Upper lobe of left lung (tissue), 4 donors: ENCODE results near the gene TMEM40.

Experiments used
- EP300 ChIP-seq, 4 donors: sonication (generic); formaldehyde crosslinking; IDR thresholded peaks; one replicate each; pipeline ENCODE4 v1.5.1; 2017; ENCODE audit warnings: antibody characterized with exemption in 4 of 4, control low read depth in 2 of 4
- POLR2A ChIP-seq, 4 donors: fragments of 450-650 bp; IDR thresholded peaks; one replicate each; pipeline ENCODE4 v1.5.1; 2016 to 2017; ENCODE audit warnings: antibody characterized with exemption in 4 of 4, mild to moderate bottlenecking in 2 of 4
- POLR2AphosphoS5 ChIP-seq, 2 donors: sonication (generic); formaldehyde crosslinking; IDR thresholded peaks; one replicate each; pipeline ENCODE4 v1.5.1; 2017; ENCODE audit warnings: antibody characterized with exemption in 2 of 2
- TF ChIP-seq, protein P1 (sequence below), 6 experiments: fragments of 450-650 bp in 4 of 6; fragments of 200-600 bp in 2 of 6; sonication (generic) in 2 of 6; IDR thresholded peaks; one replicate each; pipeline ENCODE4 v1.5.1; 2016 to 2019; ENCODE audit warnings: antibody characterized with exemption in 6 of 6

DNA sequence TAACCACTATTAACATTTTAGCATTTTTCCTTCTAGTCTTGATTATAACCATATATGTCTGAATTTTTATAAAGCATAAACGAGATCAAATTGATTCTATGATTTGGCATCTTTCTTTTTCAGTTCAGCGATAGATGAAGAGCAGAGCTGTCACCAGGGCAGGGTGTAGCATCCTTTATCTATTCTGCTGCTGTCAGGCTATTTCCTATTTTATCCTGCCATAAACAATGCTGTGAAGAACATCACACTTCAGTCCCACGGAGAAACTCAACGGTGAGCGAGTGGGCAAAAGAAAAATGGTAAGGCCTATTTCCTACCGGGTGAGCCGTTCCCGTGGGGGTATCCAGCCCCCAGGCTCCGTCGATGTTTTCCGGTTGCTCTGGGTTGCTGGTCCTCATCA, 15.5 kb downstream of the TMEM40 start:
- TF ChIP-seq, protein P1, sequence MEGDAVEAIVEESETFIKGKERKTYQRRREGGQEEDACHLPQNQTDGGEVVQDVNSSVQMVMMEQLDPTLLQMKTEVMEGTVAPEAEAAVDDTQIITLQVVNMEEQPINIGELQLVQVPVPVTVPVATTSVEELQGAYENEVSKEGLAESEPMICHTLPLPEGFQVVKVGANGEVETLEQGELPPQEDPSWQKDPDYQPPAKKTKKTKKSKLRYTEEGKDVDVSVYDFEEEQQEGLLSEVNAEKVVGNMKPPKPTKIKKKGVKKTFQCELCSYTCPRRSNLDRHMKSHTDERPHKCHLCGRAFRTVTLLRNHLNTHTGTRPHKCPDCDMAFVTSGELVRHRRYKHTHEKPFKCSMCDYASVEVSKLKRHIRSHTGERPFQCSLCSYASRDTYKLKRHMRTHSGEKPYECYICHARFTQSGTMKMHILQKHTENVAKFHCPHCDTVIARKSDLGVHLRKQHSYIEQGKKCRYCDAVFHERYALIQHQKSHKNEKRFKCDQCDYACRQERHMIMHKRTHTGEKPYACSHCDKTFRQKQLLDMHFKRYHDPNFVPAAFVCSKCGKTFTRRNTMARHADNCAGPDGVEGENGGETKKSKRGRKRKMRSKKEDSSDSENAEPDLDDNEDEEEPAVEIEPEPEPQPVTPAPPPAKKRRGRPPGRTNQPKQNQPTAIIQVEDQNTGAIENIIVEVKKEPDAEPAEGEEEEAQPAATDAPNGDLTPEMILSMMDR (IDR thresholded peaks at IDR 0.05): no peak
- TF ChIP-seq POLR2A (IDR thresholded peaks at IDR 0.05) (no peak), EP300 (IDR thresholded peaks at IDR 0.05) (no peak), POLR2AphosphoS5 (IDR thresholded peaks at IDR 0.05) (no peak)
